Measurements from ENCODE around the gene DSCAML1. TPM values are rescaled to one million over a fixed set of nuclear protein-coding genes. Genes with fewer than 3 reads are reported as not detected.

Gene DSCAML1
- total and polyA plus RNA-seq, 2 of the 8 experiments (the other 6 are each of a cell fraction or from before 2014, with no cell fraction given), result 0.19 to 0.24 TPM

- peaks cover 8 to 25% (median 12%) of the 10 kb centered on the region in 4 experiments for H3K4me1 ChIP-seq (replicated peaks in 1 of 4; ENCODE audit: control insufficient read depth in 3 of 4, insufficient read depth in 4 of 4, low read length in 3 of 4)
- no peak overlapping the region for H2BK120ac ChIP-seq (replicated peaks; ENCODE audit: low read depth, low read length)
- no peak overlapping the region for H3K4me3 ChIP-seq (ENCODE audit: extremely low read depth in 1 of 4, insufficient read depth in 2 of 4, low read depth in 3 of 4, low read length in 4 of 4)
- H4K20me1 ChIP-seq (replicated peaks in 1 of 2; ENCODE audit: control insufficient read depth in 1 of 2, insufficient read depth in 2 of 2, low read length in 2 of 2), result peaks cover 0 to 2% of the 10 kb centered on the region in 2 experiments
- H2BK12ac ChIP-seq (ENCODE audit: low read depth, low read length), result no peak overlapping the region
- H3K79me1 ChIP-seq (ENCODE audit: low read depth, low read length), result no peaks in the 10 kb centered on the region
- ChIA-PET POLR2A (ENCODE audit: partially characterized antibody) (no interaction called here), CTCF (ENCODE audit: partially characterized antibody) (interaction anchor here (0.7 to 3.9 kb wide), 8 partner anchors 13 to 290 kb away, joined by 3 to 16 read pairs (median 4); no protein-coding TSS in a partner anchor)
- no peaks in the 10 kb centered on the region for H3K36me3 ChIP-seq (ENCODE audit: control insufficient read depth in 2 of 4, insufficient read depth in 4 of 4, low read length in 3 of 4)
- H2AFZ ChIP-seq (ENCODE audit: low read length), result no peak overlapping the region
- no peak overlapping the region for H3K9ac ChIP-seq (replicated peaks in 1 of 4; ENCODE audit: extremely low read depth in 1 of 4, low read depth in 3 of 4, low read length in 3 of 4)
- H2BK15ac ChIP-seq (ENCODE audit: low read length), result no peak overlapping the region
- peaks cover 0 to 2% (median 0%) of the 10 kb centered on the region in 4 experiments; a peak in 3 of 7 replicates for H3K27me3 ChIP-seq (replicated peaks in 1 of 4; ENCODE audit: control insufficient read depth in 3 of 4, extremely low read depth in 1 of 4, insufficient read depth in 3 of 4, low read length in 3 of 4)
- H4K8ac ChIP-seq (ENCODE audit: extremely low read depth, insufficient read depth, low read length), result no peak overlapping the region
- H3K4me2 ChIP-seq (ENCODE audit: insufficient read depth in 1 of 2, low read depth in 2 of 2, low read length in 2 of 2), result no peak overlapping the region
- no peaks in the 10 kb centered on the region for H3K9me3 ChIP-seq (ENCODE audit: insufficient read depth in 2 of 2, low read depth in 1 of 2, low read length in 1 of 2)
- no peak for FAIRE-seq
- no peak overlapping the region for H4K91ac ChIP-seq (replicated peaks; ENCODE audit: insufficient read length, low read length)
- TF ChIP-seq, protein P1, sequence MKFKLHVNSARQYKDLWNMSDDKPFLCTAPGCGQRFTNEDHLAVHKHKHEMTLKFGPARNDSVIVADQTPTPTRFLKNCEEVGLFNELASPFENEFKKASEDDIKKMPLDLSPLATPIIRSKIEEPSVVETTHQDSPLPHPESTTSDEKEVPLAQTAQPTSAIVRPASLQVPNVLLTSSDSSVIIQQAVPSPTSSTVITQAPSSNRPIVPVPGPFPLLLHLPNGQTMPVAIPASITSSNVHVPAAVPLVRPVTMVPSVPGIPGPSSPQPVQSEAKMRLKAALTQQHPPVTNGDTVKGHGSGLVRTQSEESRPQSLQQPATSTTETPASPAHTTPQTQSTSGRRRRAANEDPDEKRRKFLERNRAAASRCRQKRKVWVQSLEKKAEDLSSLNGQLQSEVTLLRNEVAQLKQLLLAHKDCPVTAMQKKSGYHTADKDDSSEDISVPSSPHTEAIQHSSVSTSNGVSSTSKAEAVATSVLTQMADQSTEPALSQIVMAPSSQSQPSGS (IDR thresholded peaks at IDR 0.05; ENCODE audit: low read length), result no peak
- TF ChIP-seq SP4 (IDR thresholded peaks at IDR 0.05; ENCODE audit: low read length) (no peak), HDAC2 (IDR thresholded peaks at IDR 0.05; ENCODE audit: borderline replicate concordance in 1 of 2, low read depth in 2 of 2, low read length in 2 of 2) (no peak), JUN (IDR thresholded peaks at IDR 0.05; ENCODE audit: low read depth, low read length) (no peak)
- H3K23ac ChIP-seq (ENCODE audit: insufficient read length), result no peak overlapping the region
- H3K27ac ChIP-seq (ENCODE audit: low read depth, low read length), result no peak overlapping the region
- H2BK5ac ChIP-seq (ENCODE audit: low read depth, low read length), result no peak overlapping the region
- DNase-seq (ENCODE audit: low read depth in 1 of 2, low spot score in 2 of 2), result no peak
- H3K18ac ChIP-seq (ENCODE audit: extremely low read depth, low read length), result no peak overlapping the region
- H4K5ac ChIP-seq (ENCODE audit: insufficient read length, low read depth, low read length), result no peak overlapping the region
- no peaks in the 10 kb centered on the region for H3K79me2 ChIP-seq (ENCODE audit: control insufficient read depth in 1 of 2, insufficient read depth in 2 of 2, low read length in 2 of 2)
- H2AK5ac ChIP-seq (ENCODE audit: low read depth, low read length), result no peak overlapping the region
- H3K4ac ChIP-seq (replicated peaks; ENCODE audit: insufficient read length, low read depth, low read length), result no peak overlapping the region
- H3K56ac ChIP-seq (replicated peaks; ENCODE audit: insufficient read length, low read depth, low read length), result no peak overlapping the region
- H3K23me2 ChIP-seq (ENCODE audit: low read depth, low read length), result no peaks in the 10 kb centered on the region
- no peak overlapping the region for H2BK20ac ChIP-seq (ENCODE audit: low read length)
- H3K14ac ChIP-seq (ENCODE audit: insufficient read length), result no peak overlapping the region
- 79% methylated on average over 8 of the region's 8 CpGs; no CpG with 5 or more reads in 1 of the 2 experiments for WGBS, 2 experiments (ENCODE audit: extremely low coverage in 1 of 2, insufficient coverage in 1 of 2, insufficient read length in 1 of 2, insufficient replicate concordance in 2 of 2, low coverage in 1 of 2, low lambda C conversion rate in 2 of 2, missing lambda C conversion rate in 1 of 2)
Observed at GRCh38 chr11:117715801-117716200, 81.2 kb downstream of the DSCAML1 start.

Data from H1 (cell line).